GM23338 (cell line): Measurements from ENCODE around the gene TMEM120B. TPM values are rescaled to one million over a fixed set of nuclear protein-coding genes. Genes with fewer than 3 reads are reported as not detected.

Experiments used
- ATAC-seq: fragments of 200-7000 bp; cut with Tn5 transposase; 3 replicates; pipeline ENCODE4 v1.9.1; 2020
- DNase-seq: peaks from one replicate; pipeline ENCODE4 v3.0.0-alpha.2; 2015; ENCODE audit warnings: low spot score
- H2AFZ ChIP-seq: fragments of 200-600 bp; sonication (generic); 2 replicates; pipeline ENCODE4 v1.8.0; 2016; ENCODE audit warnings: antibody characterized with exemption, mild to moderate bottlenecking, moderate library complexity
- H3F3A ChIP-seq: fragments of 200-600 bp; sonication (generic); replicated peaks from 2 replicates; pipeline ENCODE4 v1.8.0; 2017; ENCODE audit warnings: antibody characterized with exemption, mixed run types, low read depth
- H3K27ac ChIP-seq: fragments of 200-600 bp; sonication (generic); 2 replicates; pipeline ENCODE4 v1.6.1; 2016; ENCODE audit warnings: low read depth
- H3K27me3 ChIP-seq: fragments of 200-600 bp; sonication (generic); 2 replicates; pipeline ENCODE4 v1.8.0; 2016; ENCODE audit warnings: mild to moderate bottlenecking, mixed run types, moderate library complexity; ENCODE audit not compliant: insufficient read depth
- H3K36me3 ChIP-seq: fragments of 200-600 bp; sonication (generic); 2 replicates; pipeline ENCODE4 v1.8.0; 2016; ENCODE audit warnings: mild to moderate bottlenecking; ENCODE audit not compliant: insufficient read depth
- H3K4me1 ChIP-seq: fragments of 200-600 bp; sonication (generic); 2 replicates; pipeline ENCODE4 v1.8.0; 2016; ENCODE audit warnings: mild to moderate bottlenecking, moderate library complexity; ENCODE audit not compliant: insufficient read depth
- H3K4me2 ChIP-seq: fragments of 200-600 bp; sonication (generic); 2 replicates; pipeline ENCODE4 v1.7.1; 2017; ENCODE audit warnings: mixed run types
- H3K4me3 ChIP-seq: fragments of 200-600 bp; sonication (generic); 2 replicates; pipeline ENCODE4 v1.6.1; 2016; ENCODE audit warnings: mixed run types
- H3K79me2 ChIP-seq: fragments of 200-600 bp; sonication (generic); replicated peaks from 2 replicates; pipeline ENCODE4 v1.8.0; 2017; ENCODE audit warnings: mild to moderate bottlenecking; ENCODE audit not compliant: insufficient read depth
- H3K9me2 ChIP-seq: fragments of 200-600 bp; sonication (generic); 2 replicates; pipeline ENCODE4 v1.8.0; 2017; ENCODE audit not compliant: insufficient read depth
- H4K20me1 ChIP-seq: fragments of 200-600 bp; sonication (generic); replicated peaks from 2 replicates; pipeline ENCODE4 v1.8.0; 2017; ENCODE audit warnings: mild to moderate bottlenecking; ENCODE audit not compliant: insufficient read depth
- H3K27ac Mint-ChIP-seq: 2 replicates; pipeline ENCODE4 v1.8.0; 2020; ENCODE audit warnings: inconsistent platforms, mild to moderate bottlenecking, moderate library complexity, mixed read lengths
- H3K27me3 Mint-ChIP-seq: 3 replicates; pipeline ENCODE4 v1.8.0; 2022; ENCODE audit warnings: low read depth, mild to moderate bottlenecking, moderate library complexity, mixed read lengths, inconsistent platforms; ENCODE audit not compliant: insufficient read depth, poor library complexity
- H3K36me3 Mint-ChIP-seq: 3 replicates; pipeline ENCODE4 v1.8.0; 2021; ENCODE audit warnings: low read depth, mild to moderate bottlenecking, inconsistent platforms, moderate library complexity, mixed read lengths
- H3K4me1 Mint-ChIP-seq: 3 replicates; pipeline ENCODE4 v1.8.0; 2020; ENCODE audit warnings: mild to moderate bottlenecking, inconsistent platforms, mixed read lengths
- H3K4me3 Mint-ChIP-seq: 3 replicates; pipeline ENCODE4 v1.8.0; 2021; ENCODE audit warnings: moderate library complexity, mild to moderate bottlenecking, inconsistent platforms, mixed read lengths
- H3K9me3 Mint-ChIP-seq: 3 replicates; pipeline ENCODE4 v1.8.0; 2020; ENCODE audit warnings: moderate library complexity, mild to moderate bottlenecking, inconsistent platforms, mixed read lengths
- CREB1 ChIP-seq: fragments of 250-450 bp; sonication (Bioruptor Pico); IDR thresholded peaks from 2 replicates; pipeline ENCODE4 v1.5.0; 2020; ENCODE audit warnings: low read depth, mild to moderate bottlenecking, moderate library complexity
- CTCF ChIP-seq, 2 experiments: fragments of 200-600 bp in 1 of 2; sonication (generic) in 1 of 2; conservative IDR thresholded peaks; 2 replicates each; pipeline versions ENCODE4 v1.5.1 to v1.6.1; 2016 to 2017; ENCODE audit warnings: antibody characterized with exemption in 2 of 2, low read depth in 2 of 2, mild to moderate bottlenecking in 2 of 2, moderate library complexity in 1 of 2
- EZH2 ChIP-seq: fragments of 200-600 bp; sonication (generic); IDR thresholded peaks from one replicate; pipeline ENCODE4 v1.8.0; 2017; ENCODE audit warnings: antibody characterized with exemption, mild to moderate bottlenecking, low read depth; ENCODE audit not compliant: unreplicated experiment
- EZH2phosphoT487 ChIP-seq: fragments of 200-600 bp; sonication (generic); IDR thresholded peaks from one replicate; pipeline ENCODE4 v1.8.1; 2018; ENCODE audit warnings: antibody characterized with exemption; ENCODE audit not compliant: unreplicated experiment
- NANOG ChIP-seq: IDR thresholded peaks from 2 replicates; pipeline ENCODE4 v1.6.1; 2016; ENCODE audit warnings: antibody characterized with exemption, borderline replicate concordance
- POLR2AphosphoS5 ChIP-seq: IDR thresholded peaks from 2 replicates; pipeline ENCODE4 v1.6.1; 2016; ENCODE audit warnings: antibody characterized with exemption, low read depth
- STAT1 ChIP-seq: IDR thresholded peaks from one replicate; pipeline ENCODE4 v1.6.1; 2016; ENCODE audit warnings: antibody characterized with exemption; ENCODE audit not compliant: unreplicated experiment
- ZNF331 ChIP-seq: fragments of 250-450 bp; sonication (Bioruptor Pico); IDR thresholded peaks from 2 replicates; pipeline ENCODE4 v1.5.0; 2020; ENCODE audit warnings: low read depth, mild to moderate bottlenecking, moderate library complexity
- polyA plus RNA-seq: library from polyadenylated mRNA; unstranded; fragments of >200 nt; fragmentation: Nextera tagmentation; extraction: Ambion mirVana; gene quantifications from 2 replicates; pipeline ENCODE4 v1.2.1, GENCODE V29; 2016
- total RNA-seq: library from RNA; depleted of rRNA; stranded (reverse); fragments of >200 nt; shearing (Covaris generic); gene quantifications from 2 replicates; pipeline ENCODE4 v1.2.3, GENCODE V29; 2014
- TF ChIP-seq, protein P1 (sequence below): IDR thresholded peaks from 2 replicates; pipeline ENCODE4 v1.6.1; 2016; ENCODE audit warnings: antibody characterized with exemption
- TF ChIP-seq, protein P2 (sequence below): IDR thresholded peaks from one replicate; pipeline ENCODE4 v1.6.1; 2018; ENCODE audit warnings: antibody characterized with exemption; ENCODE audit not compliant: unreplicated experiment

TMEM120B gene
- total and polyA plus RNA-seq, 2 experiments from 2014 or later: 15.0 to 36.0 TPM

DNA sequence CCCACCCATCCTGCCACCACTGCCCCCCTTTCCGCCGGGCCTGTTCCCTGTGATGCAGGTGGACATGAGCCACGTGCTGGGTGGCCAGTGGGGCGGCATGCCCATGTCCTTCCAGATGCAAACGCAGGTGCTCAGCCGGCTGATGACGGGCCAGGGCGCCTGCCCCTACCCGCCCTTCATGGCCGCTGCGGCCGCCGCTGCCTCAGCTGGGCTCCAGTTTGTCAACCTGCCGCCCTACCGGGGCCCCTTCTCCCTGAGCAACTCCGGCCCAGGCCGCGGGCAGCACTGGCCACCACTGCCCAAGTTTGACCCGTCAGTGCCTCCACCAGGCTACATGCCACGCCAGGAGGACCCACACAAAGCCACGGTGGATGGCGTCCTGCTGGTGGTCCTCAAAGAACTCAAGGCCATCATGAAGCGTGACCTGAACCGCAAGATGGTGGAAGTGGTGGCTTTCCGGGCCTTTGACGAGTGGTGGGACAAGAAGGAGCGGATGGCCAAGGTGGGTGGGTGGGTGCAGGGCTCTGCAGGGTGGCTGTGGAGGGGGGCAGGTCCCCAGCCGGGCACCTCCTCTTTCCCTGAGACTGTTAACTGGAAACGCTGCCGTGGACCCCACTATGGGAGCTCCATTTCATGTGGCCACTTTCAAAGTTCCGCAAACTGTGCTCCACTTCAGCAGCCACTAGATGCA is 102.0 kb downstream of the TMEM120B start:
- H3K27ac Mint-ChIP-seq: no peak overlapping the region
- no peak for ATAC-seq
- peaks cover 45% of the 10 kb centered on the region for H3K36me3 Mint-ChIP-seq

More for the DNA sequence above, 102.0 kb downstream of the TMEM120B start:
- Histone ChIP-seq H3K36me3 (peaks cover 3% of the 10 kb centered on the region; the same call in 1 of the 2 replicates), H3K4me3 (no peak overlapping the region), H3K27ac (no peak overlapping the region), H3K27me3 (no peaks in the 10 kb centered on the region), H3K9me2 (no peaks in the 10 kb centered on the region), H2AFZ (no peak overlapping the region), H3K4me2 (no peak overlapping the region), H3F3A (peaks cover 12% of the 10 kb centered on the region), H3K4me1 (peaks cover 21% of the 10 kb centered on the region), H4K20me1 (peaks cover 20% of the 10 kb centered on the region; the same call in 1 of the 2 replicates), H3K79me2 (peaks cover 26% of the 10 kb centered on the region)
- Mint-ChIP-seq H3K4me1 (peaks cover 19% of the 10 kb centered on the region), H3K27me3 (peaks cover 24% of the 10 kb centered on the region), H3K4me3 (no peak overlapping the region), H3K9me3 (no peaks in the 10 kb centered on the region)
- TF ChIP-seq POLR2AphosphoS5 (no peak), CREB1 (CRISPR knock-in tag) (no peak), EZH2 (no peak), ZNF331 (CRISPR knock-in tag) (no peak), NANOG (no peak), EZH2phosphoT487 (no peak), CTCF (conservative IDR thresholded peaks at IDR 0.05; ENCODE audit: low read depth in 2 of 2) (no peak), STAT1 (no peak)
- TF ChIP-seq, protein P1, sequence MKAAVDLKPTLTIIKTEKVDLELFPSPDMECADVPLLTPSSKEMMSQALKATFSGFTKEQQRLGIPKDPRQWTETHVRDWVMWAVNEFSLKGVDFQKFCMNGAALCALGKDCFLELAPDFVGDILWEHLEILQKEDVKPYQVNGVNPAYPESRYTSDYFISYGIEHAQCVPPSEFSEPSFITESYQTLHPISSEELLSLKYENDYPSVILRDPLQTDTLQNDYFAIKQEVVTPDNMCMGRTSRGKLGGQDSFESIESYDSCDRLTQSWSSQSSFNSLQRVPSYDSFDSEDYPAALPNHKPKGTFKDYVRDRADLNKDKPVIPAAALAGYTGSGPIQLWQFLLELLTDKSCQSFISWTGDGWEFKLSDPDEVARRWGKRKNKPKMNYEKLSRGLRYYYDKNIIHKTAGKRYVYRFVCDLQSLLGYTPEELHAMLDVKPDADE: no peak
- TF ChIP-seq, protein P2, sequence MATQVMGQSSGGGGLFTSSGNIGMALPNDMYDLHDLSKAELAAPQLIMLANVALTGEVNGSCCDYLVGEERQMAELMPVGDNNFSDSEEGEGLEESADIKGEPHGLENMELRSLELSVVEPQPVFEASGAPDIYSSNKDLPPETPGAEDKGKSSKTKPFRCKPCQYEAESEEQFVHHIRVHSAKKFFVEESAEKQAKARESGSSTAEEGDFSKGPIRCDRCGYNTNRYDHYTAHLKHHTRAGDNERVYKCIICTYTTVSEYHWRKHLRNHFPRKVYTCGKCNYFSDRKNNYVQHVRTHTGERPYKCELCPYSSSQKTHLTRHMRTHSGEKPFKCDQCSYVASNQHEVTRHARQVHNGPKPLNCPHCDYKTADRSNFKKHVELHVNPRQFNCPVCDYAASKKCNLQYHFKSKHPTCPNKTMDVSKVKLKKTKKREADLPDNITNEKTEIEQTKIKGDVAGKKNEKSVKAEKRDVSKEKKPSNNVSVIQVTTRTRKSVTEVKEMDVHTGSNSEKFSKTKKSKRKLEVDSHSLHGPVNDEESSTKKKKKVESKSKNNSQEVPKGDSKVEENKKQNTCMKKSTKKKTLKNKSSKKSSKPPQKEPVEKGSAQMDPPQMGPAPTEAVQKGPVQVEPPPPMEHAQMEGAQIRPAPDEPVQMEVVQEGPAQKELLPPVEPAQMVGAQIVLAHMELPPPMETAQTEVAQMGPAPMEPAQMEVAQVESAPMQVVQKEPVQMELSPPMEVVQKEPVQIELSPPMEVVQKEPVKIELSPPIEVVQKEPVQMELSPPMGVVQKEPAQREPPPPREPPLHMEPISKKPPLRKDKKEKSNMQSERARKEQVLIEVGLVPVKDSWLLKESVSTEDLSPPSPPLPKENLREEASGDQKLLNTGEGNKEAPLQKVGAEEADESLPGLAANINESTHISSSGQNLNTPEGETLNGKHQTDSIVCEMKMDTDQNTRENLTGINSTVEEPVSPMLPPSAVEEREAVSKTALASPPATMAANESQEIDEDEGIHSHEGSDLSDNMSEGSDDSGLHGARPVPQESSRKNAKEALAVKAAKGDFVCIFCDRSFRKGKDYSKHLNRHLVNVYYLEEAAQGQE: no peak
- no peak for DNase-seq
